Superior temporal gyrus (tissue), 1 donor: ENCODE data around the gene C6orf132.

ENCODE experiments used
- DNase-seq: peaks from one replicate; pipeline ENCODE4 v3.0.0-alpha.2; 2016; ENCODE audit errors: extremely low spot score

Gene C6orf132

DNA sequence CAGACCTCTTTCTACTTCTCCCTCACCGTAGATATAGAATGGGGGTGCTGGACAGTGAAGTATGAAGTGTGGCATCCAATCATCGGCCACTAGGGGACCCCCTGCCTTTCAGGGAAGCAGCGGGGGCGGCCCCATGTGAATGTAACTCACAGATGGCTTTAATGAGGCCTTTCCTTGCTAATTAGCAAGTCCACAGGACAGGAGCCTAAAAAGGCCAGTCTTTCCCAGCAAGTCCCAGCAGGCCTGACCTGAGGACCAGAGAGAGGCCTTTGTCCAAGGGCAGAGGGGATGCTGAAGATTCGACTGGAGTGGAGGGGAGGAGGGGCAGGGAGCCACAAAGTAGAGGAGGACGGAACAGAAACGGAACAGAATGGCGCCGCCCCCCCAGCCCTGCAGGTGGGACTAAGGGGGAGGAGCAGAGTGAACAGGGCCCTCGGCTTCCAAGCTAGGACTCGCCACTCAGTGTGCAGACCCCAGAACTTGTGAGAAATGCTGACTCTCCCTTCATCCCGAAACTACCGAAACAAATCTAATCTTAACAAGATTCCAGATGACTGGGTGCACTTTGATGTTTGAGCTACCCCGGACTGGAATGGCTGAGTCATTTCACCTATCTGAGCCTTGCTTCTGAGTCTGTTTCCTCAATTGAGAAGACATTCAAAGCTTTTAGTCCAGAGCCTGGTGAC, 5.8 kb downstream of the C6orf132 start:
- no peak for DNase-seq

- DNase-seq: no peak
These were observed 6.7 kb downstream of the C6orf132 start for GRCh38 chr6:42135722-42136121.

DNA sequence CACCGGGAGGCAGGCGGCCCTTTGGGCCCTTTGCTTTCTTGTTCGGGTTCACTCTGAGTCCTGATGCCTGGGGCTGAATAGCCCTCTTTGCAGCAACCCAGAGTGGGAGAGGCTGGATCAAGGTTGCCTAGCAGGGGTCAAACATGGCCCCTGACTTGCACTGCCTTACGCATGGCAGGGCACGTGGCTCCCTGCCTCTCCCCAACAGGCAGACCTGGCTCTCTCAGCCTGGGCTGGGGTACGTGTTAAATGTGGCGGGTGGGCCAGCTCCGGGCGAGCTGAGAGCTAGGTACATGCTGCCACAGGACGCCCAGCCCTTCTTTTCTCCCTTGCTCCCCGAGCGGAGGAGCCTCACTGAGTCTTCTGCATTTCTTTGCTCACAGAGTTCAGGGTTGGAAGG, 7.3 kb downstream of the C6orf132 start:
- DNase-seq: no peak

GRCh38 chr6:42133926-42134325, 8.5 kb downstream of the C6orf132 start:
- no peak for DNase-seq

GRCh38 chr6:42131531-42131930, 10.9 kb downstream of the C6orf132 start:
- DNase-seq: no peak

GRCh38 chr6:42129360-42129676, 13.1 kb downstream of the C6orf132 start:
- DNase-seq: no peak

DNA sequence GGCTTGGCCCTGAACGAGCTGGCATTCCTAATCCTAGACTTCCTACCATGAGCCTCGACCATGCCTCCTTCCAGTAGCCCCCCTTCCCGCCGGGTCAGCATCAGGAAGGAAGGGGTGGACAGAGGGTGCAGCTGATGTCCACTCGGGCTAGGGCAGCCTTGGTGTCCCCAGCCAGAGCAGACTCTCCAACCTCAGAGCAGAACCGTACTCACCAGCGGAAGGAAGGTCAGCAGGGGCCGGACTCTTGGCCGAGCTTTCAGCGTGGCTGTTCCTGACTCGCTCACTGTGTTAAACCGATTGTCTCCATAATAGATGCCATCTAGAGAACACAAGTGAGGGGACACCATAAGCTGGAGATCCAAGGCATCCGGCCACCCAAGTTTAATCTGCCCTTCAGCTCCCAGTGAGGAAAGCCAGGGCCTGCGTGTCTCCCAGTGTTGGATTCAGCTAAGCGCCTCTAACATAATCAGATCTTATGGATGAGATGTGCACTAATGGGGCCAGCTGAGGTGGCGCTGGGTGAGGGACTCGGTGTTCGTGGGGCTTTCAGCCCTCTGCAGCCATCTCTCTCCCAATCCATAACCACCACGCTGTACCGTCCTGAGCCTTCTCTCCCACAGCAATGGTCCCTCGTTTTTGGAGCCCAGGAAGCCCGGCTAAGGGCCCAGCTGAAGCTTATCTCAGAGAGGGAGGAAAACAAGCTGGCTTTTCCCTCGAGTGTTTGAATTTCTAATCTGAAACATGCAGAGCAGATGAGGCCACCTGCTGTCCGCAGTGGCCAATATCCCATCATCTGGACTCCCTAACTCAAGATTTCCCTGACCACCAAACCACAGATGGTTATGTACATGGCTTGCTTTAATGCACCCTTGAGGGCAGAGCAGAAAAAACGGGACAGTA, 13.7 kb downstream of the C6orf132 start:
- DNase-seq: no peak

DNA sequence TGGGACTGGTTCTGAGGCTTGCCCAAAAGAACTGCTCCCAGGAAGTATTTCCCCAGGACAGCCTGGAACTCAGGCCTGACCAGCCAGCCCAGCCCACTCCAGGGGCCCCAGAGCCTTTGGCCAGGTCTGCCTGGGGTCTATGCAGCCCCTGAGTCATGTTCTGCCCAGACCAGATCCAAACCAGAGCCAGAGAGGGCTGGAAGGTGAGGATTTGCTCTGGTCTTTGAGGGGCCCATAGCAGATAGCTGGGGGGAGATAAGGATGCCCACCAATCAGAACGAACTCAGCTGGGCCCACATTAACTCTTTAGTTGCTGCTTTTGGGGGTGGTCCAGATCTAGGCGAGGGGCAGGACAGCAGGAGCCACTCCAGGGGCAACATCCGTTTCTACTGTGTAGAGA, 16.8 kb downstream of the C6orf132 start:
- no peak for DNase-seq

DNA sequence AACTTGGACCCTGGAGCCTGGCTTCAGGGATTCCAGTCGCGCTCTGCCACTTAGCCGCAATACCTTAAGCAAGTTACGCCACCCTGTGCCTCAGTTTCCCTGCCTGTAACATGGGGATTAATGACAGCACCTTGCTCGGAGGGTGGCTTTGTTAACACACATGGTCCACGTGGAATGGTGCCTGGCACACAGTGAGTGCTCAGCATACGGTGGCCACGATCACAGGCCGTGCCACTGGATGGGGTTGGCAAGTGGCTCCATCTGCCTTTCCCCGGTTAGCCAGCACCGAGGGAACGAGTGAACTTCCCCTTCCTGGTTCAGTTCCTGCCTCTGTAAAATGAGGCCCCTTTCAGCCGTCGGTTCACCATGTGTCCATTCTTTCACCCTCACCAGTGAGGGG, 17.2 kb downstream of the C6orf132 start:
- no peak for DNase-seq

DNA sequence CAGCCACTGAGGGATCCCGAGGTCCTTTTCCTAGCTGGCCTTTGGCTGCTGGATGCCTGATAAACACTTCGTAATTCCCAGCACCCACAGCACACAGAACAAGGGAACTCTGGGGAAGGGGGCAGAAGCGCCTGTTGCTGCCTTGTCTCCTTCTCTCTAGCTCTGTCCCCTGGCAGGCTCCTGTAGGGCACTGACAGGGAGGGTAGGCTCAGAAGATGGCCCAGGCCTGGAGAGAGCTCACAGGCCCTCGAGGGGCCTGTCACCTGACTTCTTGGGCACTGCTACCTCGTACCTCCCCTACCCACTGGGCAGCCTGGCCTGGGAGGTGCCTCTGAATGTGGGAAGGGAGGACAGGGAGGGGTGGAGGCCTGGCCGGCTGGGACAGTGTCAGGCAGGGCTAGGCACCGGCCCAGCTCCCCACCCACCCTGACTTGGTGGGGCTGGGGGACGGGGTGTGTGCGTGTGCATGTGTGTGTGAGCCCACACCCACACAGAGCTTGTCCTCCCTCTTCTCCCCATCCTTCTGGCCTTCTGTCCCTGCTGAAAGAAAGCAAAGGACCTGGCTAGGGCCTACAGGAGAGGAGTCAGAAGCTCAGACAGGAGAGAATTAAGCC, 18.1 kb downstream of the C6orf132 start:
- DNase-seq: no peak

DNA sequence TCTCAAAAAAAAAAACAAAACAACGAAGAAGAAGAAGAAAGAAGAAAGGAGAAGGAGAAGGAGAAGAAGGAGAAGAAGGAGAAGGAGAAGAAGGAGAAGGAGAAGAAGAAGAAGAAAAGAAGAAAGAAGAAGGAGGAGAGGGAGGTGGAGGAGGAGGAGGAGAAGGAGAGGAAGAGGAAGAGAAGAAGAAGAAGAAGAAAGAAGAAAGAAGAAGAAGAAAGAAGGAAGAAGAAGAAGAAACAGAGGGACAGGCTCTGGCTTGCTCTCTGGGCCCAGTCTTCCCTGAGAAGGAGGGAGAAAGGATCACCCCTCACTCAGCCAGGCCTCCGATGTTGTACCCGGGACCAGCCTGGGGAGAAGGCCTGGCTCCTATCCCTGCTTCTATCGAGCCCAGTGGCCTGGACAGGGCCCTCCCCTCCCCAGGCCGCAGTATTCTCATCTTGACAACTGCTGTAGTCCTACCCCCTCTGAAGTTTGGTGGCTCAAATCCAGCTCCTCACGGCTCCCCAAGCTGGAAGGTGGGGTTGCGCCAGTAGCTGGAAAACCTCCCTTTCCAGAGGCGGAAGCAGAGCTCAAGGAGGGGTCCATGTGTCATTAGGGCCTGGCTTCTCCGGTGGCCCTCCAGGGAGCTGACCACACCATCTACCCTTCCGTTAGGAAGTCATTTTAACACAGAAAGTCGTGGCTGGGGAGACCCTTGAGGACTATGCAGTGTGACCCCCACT, 18.9 kb downstream of the C6orf132 start:
- no peak for DNase-seq

- DNase-seq: no peak
These were observed 21.2 kb downstream of the C6orf132 start for GRCh38 chr6:42120895-42121865.

GRCh38 chr6:42118162-42119001, 24.0 kb downstream of the C6orf132 start:
- no peak for DNase-seq

DNA sequence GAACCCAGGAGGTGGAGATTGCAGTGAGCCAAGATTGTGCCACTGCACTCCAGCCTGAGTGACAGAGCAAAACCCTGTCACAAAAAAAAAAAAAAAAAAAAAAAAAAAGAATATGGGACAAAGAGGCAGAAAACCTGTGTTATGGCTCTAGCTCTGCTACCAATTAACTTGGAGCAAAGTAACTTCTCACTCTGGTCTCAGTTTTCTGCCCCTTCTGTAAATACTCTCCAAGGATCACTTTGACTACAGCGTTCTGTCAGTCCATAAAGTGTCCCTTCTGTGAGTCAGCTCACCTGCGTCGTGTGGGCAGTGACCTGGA, 24.6 kb downstream of the C6orf132 start:
- no peak for DNase-seq

GRCh38 chr6:42113936-42114636, 28.3 kb downstream of the C6orf132 start:
- no peak for DNase-seq

DNA sequence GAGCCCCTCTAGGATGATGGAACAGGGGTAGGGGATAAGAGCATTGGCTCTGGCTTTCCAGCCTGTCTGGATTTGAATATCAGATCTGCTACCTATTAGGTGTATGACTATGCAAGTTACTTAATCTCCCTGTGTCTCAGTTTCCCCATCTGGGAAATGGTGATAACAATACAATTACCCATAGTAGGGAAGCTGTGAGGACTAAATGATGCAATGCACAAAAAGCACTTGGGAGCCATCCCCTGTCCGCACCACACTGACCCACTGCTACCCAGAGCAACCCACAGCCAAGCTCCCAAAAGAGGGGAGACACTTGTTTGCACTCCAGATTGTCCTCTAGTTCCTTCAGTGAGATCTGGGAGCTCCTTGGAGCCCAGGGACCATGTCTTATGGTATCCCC, 30.1 kb downstream of the C6orf132 start:
- DNase-seq: no peak

DNA sequence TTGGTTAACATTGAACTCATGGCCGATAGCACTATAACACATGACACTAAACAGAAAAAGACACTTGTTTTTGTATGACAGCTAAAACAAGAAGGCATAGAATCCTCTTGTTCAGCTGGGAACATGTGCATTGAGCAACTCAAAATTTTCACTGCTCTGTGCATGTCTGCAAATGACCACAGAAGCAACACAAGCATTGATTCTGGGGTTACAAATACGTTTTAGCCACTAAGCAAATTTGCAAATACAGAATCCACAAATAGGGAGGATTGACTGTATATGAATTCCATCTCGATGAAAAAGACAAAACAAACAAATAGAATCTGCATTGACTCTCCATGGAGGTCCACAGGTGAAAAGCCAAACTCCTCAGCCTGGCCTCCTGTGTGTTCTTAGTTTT, 31.7 kb downstream of the C6orf132 start:
- no peak for DNase-seq

DNA sequence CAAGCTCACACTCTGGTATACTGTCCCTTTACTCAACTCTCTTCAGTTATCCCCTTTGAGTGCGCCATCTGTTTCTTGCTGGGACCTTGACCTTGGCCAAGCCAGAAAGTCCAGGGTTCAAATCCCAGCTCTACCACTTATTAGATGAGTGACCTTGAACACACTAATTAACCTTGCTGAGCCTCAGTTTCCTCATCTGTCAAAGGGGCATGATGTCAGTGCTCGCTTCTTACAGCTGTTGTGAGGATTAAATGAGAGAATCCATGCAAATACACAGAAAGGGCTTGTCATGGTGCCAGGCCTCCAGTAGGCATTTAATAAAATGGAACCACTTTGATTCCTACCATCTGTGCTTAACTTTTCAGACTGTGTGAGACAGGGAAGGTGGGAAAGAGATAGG, 34.3 kb downstream of the C6orf132 start:
- DNase-seq: no peak

DNA sequence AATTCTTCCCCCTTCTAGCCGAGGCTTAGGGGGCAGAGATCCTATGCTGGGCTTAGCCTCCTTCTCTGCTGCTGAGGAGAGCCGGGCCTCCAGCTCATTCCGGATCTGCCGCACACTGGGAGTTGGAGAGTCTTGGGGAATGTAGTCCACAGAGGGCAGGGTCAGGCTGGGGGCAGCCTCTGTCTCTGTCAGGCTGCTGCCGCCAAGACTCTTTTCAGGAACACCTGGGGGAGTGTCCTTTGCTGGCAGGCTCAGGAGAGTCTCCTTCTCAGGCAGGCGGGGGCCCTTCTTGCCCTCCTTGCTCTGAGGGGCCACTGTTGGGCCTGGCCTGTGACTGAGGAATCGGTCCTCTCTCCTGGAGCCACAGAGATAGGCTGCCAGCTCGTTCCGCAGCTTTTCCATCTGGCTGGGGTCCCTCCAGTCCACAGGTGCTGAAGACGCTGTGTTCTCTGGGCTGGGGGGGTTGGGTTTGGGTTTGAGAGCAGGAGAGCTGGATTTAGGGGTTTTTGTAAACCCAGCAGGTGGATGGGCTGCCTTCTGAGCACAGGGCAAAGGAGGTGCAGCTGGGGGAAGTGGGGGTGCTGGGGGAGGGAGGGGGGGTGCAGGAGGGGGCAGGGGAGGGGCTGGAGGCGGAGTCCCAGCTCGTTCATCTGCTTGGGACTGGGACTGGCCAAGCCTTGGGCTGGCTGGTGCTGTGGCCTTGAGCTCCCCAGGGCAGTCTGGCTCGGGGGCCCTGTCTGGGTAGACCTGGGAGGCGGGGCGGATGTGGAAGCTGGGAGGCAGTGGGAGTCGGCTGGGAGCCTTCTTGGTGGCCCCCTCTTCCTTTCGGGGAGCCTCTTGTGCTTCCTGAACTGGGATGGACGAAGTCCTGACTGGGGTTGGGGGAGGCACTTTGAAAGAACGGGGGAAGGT, 36.1 kb downstream of the C6orf132 start:
- no peak for DNase-seq
